ENCODE results near the gene FMO2.

- TF ChIP-seq CTCF (IDR thresholded peaks at IDR 0.05; ENCODE audit: insufficient read depth, low read length, poor library complexity, severe bottlenecking) (no peak), EZH2phosphoT487 (conservative IDR thresholded peaks at IDR 0.05; ENCODE audit: low read length) (no peak)
These were observed 6.9 kb downstream of the FMO2 start for GRCh38 chr1:171191992-171192391.

Measured in SU-DHL-6 (cell line).